ENCODE measurements around the gene MNAT1.
"Not testable (repeated sequence)": the region's sequence is repeated elsewhere in the genome, so short reads cannot be mapped to it uniquely, and the experiment has no call there.

MNAT1 gene

DNA sequence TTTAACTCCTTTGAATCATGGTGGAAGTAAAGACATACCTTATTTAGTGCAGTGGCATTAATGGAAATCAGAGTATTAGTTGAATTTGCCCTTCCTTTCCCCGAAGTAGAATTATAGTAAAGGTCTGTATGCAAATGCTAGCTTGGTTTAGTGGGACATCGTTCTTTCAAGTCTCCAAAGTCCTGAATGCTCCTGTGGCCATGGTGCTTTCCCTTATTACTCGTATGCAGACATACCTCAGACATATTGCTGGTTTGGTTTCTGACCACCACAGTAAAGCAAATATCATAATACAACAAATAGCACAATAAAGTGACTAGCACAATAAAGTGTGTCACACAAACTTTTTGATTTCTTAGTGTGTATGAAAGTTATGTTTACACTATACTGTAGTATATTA lies 52.3 kb downstream of the MNAT1 start:
- no peak overlapping the region for H3K4me3 ChIP-seq (ENCODE audit: low read length)
- no peak for DNase-seq (ENCODE audit: low read depth, low spot score)

DNA sequence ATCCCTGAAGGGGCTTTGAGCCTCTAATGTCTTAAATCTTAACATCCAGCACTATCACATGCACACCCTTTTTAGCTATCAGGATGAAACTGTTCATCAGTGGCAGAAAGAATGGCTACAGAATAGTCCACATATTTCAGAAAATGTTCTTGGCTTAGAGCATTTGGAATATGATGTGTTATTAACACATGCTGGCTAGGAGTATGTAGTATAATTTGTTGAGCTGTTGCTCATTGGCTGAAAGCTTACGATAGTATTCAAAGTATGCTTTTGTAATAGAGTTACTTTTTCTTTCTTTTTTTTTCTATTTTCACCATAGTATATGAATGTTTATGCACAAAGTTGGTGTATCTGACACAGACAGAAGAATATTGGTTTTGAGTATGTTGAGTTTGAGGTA lies 55.1 kb downstream of the MNAT1 start:
- DNase-seq (ENCODE audit: low read depth, low spot score): no peak
- H3K4me3 ChIP-seq (ENCODE audit: low read length): no peak overlapping the region

DNA sequence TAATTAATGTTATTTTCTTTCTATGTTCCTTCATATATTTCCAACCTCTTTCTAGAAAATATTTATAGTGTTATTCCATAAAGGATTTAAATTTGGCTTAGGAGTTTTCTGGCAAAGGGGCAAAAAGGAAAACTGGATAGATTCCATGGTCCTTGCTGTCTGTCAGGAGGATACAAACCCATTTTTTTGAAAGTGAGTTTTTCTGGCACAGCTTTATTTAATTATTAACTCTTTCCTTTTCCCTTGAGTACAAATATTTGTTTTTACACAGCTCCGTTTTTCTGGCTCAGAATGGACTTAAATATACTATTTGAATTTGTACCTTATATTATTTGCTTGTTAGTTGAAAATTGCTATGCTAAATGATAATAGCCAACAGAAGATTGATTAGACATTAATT lies 56.3 kb downstream of the MNAT1 start:
- H3K4me3 ChIP-seq (ENCODE audit: low read length): no peak overlapping the region
- no peak for DNase-seq (ENCODE audit: low read depth, low spot score)

DNA sequence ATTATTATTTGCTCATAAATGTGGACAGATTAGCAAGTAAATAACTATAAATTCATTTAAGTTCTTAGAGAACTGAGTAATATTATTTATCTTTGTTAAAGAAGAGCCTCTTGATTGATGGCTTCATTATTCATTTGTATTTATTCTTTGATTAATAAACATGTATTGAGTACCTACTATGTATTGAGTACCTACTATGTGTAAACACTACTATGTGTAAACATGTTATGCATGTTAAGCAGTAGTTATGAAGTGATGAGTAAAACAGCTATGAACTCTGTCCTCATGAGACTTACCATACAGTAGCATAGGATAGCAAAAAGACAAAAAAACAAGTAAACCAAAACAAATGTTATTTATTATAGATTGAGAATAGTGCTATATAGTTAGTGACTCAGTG lies 61.9 kb downstream of the MNAT1 start:
- no peak overlapping the region for H3K4me3 ChIP-seq (ENCODE audit: low read length)
- no peak for DNase-seq (ENCODE audit: low read depth, low spot score)

DNA sequence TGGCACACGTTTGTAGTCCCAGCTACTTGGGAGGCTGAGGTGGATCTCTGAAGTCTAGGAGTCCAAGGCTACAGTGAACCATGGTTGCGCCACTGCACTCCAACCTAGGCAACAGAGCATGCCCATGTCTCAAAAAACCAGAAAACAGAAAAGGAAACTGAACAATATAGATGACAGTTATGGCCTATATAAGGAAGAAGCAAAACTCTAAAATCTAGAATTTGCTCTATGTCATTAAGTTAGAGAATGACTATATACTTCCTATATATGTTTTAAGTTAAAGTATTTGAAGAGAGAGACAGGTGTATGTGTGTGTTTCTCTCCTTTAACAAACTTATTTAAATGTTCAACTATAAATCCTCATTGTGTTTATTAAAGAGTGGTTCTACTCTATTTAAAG lies 65.8 kb downstream of the MNAT1 start:
- no peak for DNase-seq (ENCODE audit: low read depth, low spot score)
- no peak overlapping the region for H3K4me3 ChIP-seq (ENCODE audit: low read length)

DNA sequence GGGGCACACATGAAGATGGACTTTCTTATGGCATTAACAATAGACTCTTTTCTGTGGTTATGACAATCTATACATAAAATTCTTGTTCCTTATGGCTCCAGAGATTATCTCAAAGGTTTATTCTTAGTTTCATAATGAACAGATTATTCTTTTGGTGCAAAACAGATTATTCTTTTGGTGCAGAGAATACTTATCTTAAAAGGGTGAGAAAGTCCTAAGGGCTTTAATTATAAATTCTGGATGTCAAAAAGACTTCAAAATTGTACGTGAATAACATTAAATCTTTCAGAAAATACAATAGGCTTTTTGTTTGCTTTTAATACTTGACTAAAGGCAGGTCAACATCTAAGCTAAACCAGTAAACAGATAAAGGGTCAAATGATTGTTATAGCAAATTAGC lies 69.3 kb downstream of the MNAT1 start:
- H3K4me3 ChIP-seq (ENCODE audit: low read length): no peak overlapping the region
- DNase-seq (ENCODE audit: low read depth, low spot score): no peak

DNA sequence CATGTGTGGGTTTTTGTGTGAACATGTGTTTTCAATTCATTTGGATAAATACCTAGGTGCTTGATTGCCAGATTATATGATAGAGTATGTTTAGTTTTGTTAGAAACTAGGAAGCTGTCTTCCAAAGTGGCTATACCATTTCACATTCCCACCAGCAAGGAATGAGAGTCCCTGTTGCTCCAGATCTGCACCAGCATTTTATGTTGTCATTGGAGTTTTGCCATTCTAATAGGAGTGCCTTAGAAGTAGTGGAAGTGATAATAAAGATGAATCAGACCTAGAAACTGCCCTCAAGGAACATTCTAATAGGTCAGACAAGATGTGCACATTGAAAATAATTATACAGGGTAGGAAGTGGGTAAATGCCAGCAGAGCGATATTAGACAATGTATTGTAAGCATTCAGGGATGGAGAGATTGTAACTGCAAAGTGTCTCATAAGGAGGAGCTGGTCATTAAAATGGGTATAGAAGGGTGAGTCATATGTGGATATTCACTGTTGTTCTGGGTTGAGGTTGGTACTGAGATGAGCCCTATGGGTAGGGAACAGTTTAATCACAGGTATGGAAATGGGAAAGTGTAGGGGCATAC lies 71.4 kb downstream of the MNAT1 start:
- no peak for DNase-seq (ENCODE audit: low read depth, low spot score)
- H3K4me3 ChIP-seq (ENCODE audit: low read length): no peak overlapping the region

DNA sequence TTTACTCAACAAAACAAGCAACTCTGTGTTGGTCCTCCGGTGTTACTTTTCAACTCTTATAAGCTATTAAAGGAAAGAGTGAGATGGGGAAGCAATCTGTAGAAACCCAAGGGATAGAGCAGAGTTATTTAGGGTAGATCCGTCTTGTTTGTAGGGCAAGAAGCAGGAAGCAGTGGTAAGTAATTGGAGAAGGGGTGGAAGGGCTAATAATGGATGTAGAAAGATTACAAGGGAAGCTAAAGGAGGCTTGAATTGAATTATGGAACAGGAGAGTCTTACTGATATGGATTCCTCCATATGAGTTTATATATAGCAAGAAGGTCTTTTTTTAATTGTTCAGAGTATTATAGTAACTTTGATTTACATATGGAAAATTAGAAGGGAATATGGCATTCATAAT lies 72.7 kb downstream of the MNAT1 start:
- H3K4me3 ChIP-seq (ENCODE audit: low read length): no peak overlapping the region
- DNase-seq (ENCODE audit: low read depth, low spot score): no peak

DNA sequence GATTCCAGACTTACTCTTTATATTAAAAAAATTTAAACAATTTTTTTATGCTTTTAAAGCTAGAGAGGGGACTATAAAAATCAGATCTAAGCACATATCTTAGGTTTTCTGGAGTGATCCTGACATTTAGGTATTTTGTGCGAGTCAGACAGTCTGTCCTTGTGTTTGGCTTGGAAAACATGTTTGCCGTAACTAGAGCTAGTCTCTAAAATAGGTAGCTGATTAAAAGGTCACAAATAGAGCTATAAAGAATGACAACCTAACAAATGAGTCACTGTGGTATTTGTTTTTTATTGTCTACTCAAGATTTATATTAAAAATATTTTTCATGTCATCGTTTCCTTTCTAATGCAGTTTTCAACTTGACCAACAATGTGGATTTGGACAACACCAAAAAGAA lies 73.4 kb downstream of the MNAT1 start:
- H3K4me3 ChIP-seq (ENCODE audit: low read length): no peak overlapping the region
- no peak for DNase-seq (ENCODE audit: low read depth, low spot score)

DNA sequence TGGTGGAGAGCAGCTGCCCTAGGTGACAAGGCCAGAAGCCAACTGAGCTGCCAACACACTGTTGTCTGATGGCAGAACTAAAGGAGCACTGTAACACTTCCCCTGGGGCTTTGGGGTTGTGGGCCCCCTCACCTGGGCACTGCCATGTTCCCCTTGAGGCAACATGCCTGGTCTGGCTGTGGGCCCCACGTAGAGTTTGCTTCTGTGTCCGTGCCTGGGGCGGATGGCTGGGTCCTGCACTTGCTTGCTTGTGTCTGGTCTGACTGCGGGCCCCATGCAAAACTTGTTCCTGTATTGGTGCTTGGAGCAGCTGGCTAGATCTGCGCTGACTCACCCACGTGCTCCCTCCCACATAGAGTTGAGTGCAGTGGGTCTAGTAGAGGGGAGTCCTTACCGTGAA lies 78.4 kb downstream of the MNAT1 start:
- no peak overlapping the region for H3K4me3 ChIP-seq (ENCODE audit: low read length)
- DNase-seq (ENCODE audit: low read depth, low spot score): no peak

DNA sequence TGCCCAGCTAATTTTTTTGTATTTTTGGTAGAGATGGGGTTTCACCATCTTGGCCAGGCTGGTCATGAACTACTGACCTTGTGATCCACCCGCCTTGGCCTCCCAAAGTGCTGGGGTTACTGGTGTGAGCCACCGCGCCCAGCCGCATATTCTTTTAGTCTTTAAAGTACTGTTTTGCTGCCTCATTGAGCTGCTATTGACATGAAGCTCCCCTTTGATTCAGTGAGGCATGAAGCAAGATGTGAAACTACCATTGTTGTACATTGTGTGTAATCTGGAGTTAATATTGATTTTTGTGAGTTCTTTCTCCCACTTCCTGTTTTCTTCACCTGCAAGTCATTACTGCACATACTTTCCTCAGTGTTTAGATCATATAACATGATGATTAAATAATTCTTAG lies 80.8 kb downstream of the MNAT1 start:
- H3K4me3 ChIP-seq (ENCODE audit: low read length): no peak overlapping the region
- peak; percentile 6 for DNase-seq (ENCODE audit: low read depth, low spot score)

DNA sequence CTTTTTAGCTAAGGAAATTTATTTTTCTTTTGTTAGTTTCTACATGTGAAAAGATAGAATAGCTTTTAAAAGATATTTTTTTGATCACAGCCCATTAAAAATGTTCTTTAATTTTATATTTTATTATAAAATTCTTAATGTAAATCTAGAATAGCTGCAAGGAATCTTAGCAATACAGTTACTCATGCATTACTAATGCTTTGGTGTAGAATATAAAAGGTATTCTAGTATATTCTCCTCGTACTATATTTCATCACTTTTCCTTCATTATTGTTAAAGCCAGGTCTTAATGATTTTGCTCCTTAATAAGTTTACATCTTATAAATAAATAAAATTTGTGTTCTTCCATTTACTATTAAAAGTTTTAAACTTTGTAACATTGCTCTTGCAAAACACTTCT lies 82.6 kb downstream of the MNAT1 start:
- no peak overlapping the region for H3K4me3 ChIP-seq (ENCODE audit: low read length)
- no peak for DNase-seq (ENCODE audit: low read depth, low spot score)

DNA sequence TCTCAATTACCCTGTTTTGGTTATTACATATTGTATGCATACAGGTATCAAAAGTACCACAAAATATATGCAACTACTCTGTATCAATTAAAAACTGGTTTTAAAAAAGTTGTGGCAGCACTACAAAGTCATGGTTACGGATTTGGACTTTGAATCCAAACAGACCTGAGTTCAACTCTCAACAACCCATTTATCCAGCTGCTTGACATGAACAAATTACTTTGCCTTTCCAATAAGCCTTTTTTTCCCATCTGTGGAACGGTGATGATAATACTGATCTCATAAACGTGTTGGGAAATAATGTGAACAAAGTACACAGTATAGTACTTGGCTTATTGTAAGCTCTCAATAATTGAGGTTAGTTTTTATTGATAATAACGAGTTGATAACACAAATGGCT lies 85.0 kb downstream of the MNAT1 start:
- no peak overlapping the region for H3K4me3 ChIP-seq (ENCODE audit: low read length)
- DNase-seq (ENCODE audit: low read depth, low spot score): no peak

DNA sequence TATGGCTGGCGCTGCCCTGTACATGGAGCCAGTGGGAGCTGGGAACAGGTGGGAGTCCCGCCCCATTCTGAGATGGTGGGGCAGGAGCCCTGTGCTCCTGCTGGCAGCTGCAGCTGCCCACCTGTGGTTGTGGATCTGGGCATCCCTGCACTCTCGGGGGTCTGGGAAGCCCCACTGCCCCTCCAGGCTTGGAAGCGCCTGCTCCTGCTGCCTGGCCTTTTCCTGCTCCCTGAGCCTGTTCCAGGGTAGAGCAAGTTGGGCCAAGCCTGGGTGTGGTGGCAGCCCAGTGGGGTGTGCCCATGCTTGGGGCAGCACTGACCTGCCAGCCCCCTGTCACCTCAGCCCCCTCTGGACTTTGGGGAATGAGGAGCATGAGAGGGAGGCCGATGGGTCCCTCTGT lies 104.0 kb downstream of the MNAT1 start:
- no peak for DNase-seq (ENCODE audit: low read depth, low spot score)
- H3K4me3 ChIP-seq (ENCODE audit: low read length): no peak overlapping the region

DNA sequence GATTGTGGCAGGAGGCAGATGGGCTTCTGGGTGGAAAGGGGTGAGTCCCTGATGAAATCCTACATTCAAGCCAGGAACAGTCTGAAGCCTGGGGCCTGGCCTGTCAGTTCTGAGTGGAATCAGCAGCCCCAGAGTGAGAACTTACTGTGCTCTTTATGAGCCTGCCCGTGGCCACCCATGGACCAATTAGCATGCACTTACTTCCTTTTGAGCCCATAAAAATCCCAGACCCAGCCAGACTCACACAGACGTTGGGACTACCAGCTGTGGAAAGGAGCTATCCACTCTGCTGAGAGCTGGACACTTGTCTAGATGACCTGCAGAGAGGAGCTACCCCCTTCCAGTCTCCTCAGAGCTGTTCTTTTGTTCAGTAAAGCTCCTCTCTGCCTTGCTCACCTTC lies 104.5 kb downstream of the MNAT1 start:
- no peak for DNase-seq (ENCODE audit: low read depth, low spot score)
- H3K4me3 ChIP-seq (ENCODE audit: low read length): no peak overlapping the region

DNA sequence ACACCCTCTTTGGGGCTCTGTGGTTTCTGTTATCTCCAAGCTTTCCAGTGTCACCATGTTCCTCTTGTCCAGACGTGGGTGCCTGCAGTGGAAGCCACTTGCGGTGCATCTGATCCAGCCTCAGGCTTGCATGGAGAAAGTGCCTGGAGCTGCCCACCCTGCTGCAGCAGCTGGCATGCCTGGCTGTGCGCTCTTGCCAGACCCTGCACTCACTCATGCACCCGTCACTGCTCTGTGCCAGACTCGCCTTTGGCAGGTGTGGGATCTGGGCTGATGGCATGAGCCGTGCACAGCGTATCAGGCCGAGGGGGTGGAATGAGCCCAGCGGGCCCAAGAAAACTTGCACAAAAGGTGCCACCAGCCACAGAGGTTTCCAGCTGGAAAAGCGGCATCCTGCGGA lies 105.1 kb downstream of the MNAT1 start:
- DNase-seq (ENCODE audit: low read depth, low spot score): no peak
- no peak overlapping the region for H3K4me3 ChIP-seq (ENCODE audit: low read length)

DNA sequence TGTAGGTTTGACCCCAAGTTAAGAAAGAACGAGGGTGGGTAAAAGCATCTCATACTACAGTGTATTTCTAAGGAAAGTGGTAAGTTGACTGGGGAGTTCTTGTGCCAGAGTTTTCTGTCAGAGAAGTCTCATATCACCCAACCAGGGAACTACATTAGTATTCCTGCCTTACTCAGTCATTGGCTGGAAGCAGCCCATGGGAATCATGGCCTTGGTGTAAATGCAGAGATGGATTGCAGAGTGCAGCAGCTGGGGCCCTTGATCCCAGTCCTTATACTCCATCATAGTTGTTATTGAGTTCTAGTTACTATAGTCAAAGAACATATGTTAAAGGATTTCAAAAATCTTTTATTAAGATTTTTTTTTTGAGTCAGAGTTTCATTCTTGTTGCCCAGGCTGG lies 105.8 kb downstream of the MNAT1 start:
- DNase-seq (ENCODE audit: low read depth, low spot score): no peak
- no peak overlapping the region for H3K4me3 ChIP-seq (ENCODE audit: low read length)

DNA sequence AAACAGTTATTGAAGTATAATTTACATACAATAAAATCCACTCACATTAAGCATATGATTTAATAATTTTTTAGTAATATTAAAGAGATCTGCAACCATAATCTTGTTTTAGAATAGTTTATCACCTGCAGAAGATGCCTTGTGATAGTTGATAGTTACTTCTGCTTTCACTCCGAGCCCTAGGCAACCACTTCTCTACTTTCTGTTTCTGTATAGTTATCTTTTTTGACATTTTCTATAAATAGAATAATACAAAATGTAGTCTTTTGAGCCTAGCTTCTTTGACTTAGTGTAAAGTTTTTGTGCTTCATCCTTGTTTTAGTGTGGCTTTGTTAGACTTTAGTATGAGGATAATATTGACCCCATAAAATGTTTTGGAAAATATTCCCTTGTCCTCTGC lies 111.0 kb downstream of the MNAT1 start:
- H3K4me3 ChIP-seq (ENCODE audit: low read length): no peak overlapping the region
- no peak for DNase-seq (ENCODE audit: low read depth, low spot score)

DNA sequence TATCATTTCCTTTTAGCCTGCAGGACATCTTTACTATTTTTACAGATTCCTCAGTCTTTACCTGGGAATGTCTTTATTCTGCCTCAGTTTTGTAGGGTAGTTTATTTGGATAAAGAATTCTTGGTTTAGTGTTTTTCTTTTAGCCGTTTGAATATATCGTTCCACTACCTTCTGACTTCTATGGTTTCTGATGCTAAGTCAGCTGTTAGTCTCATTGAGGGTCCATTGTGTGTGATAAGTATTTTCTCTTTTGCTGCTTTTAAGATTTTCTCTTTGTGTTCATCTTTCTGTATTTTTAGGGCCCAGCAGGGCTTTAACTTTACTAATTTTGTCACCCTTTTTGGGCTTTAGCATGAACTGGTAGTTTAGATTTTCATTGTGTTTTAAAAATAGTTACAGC lies 113.5 kb downstream of the MNAT1 start:
- H3K4me3 ChIP-seq (ENCODE audit: low read length): no peak overlapping the region
- DNase-seq (ENCODE audit: low read depth, low spot score): no peak

DNA sequence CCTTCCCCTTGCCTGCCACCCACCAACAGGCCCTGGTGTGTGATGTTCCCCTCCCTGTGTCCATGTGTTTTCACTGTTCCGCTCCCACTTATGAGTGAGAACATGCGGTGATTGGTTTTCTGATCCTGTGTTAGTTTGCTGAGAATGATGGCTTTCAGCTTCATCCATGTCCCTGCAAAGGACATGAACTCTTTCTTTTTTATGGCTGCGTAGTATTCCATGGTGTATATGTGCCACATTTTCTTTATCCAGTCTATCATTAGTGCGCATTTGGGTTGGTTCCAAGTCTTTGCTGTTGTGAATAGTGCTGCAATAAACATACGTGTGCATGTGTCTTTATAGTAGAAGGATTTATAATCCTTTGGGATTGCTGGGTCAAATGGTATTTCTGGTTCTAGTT lies 117.1 kb downstream of the MNAT1 start:
- not testable (repeated sequence) for H3K4me3 ChIP-seq (ENCODE audit: low read length); DNase-seq (ENCODE audit: low read depth, low spot score)

DNA sequence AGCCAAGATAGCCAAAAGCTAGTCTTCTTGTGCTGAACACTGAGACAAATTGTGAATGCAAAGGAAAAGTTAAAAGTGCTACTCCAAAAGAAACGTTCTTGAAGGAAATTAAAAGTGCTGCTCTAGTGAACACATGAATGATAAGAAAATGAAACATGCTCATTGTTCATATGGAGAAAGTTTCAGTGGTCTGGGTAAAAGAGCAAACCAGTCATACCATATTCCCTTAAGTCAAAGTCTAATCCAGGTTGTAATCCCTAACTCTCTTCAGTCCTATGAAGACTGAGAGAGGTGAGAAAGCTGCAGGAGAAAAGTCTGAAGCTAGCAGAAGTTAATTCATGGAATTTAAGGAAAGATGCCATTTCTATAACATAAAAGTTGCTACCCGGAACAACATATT lies 121.5 kb downstream of the MNAT1 start:
- no peak for DNase-seq (ENCODE audit: low read depth, low spot score)
- no peak overlapping the region for H3K4me3 ChIP-seq (ENCODE audit: low read length)

DNA sequence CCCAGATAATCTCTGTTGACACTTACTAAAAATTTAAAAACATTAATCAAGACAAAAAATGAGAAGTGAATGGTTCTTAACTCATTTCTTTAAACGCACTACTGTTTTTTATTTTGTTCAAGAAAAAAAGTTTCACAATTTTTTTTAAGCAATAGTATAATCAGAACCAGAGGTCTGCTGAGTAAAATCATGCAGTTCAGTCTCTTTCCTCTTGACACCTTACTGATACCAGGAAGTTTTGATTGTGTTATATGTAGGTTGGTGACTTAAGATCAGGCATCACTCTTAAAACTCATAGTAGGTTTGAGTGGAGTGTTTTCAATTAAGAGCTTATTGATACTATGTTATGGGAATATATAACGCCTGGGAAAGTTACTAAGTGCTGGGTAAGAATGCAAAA lies 125.0 kb downstream of the MNAT1 start:
- no peak for DNase-seq (ENCODE audit: low read depth, low spot score)
- H3K4me3 ChIP-seq (ENCODE audit: low read length): no peak overlapping the region
